GM12878 (cell line): Measurements from ENCODE around the gene SWI5. TPM values are rescaled to one million over a fixed set of nuclear protein-coding genes. Genes with fewer than 3 reads are reported as not detected.

Source experiments
- ATAC-seq: fragments of 200-7000 bp; cut with Tn5 transposase; 3 replicates; pipeline ENCODE4 v1.9.1; 2020; ENCODE audit warnings: mild to moderate bottlenecking, moderate library complexity
- BruUV-seq: library from RNA; stranded (reverse); fragments of 400-500 nt; replicated peaks from 2 replicates; lab custom pipeline; 2021; lab: Mats Ljungman, UMichigan
- CTCF ChIA-PET: fragments of 300-600 bp; sonication (Branson Sonifier 250); formaldehyde crosslinking; extraction: SDS; loops from one replicate; lab custom pipeline; 2021; ENCODE audit warnings: inconsistent platforms; lab: Yijun Ruan, JAX
- POLR2A ChIA-PET: fragments of 350-600 bp; formaldehyde crosslinking; extraction: SDS; loops from one replicate; lab custom pipeline; 2021; ENCODE audit warnings: inconsistent platforms; lab: Charles Lee
- RAD21 ChIA-PET: fragments of 300-600 bp; sonication (Branson Sonifier 250); formaldehyde crosslinking; loops from one replicate; lab custom pipeline; 2023; ENCODE audit warnings: antibody characterized with exemption; ENCODE audit not compliant: unreplicated experiment; lab: Charles Lee
- SMC1A ChIA-PET: fragments of 300-600 bp; sonication (Branson Sonifier 250); formaldehyde crosslinking; loops from one replicate; lab custom pipeline; 2023; ENCODE audit not compliant: unreplicated experiment, uncharacterized antibody; lab: Charles Lee
- DNase-seq: peaks from one replicate; pipeline ENCODE4 v3.0.0-alpha.2; 2011; ENCODE audit warnings: low read depth, low spot score
- FAIRE-seq: peaks from 3 replicates; lab custom pipeline; 2011; peaks lifted over from hg19 to GRCh38; lab: Jason Lieb, UNC
- H2AFZ ChIP-seq: 2 replicates; pipeline ENCODE4 v1.6.0; 2011; ENCODE audit warnings: low read depth, low read length, control low read depth; ENCODE audit not compliant: control insufficient read depth
- H3K27ac ChIP-seq: 2 replicates; pipeline ENCODE4 v1.5.1; 2011; ENCODE audit warnings: control low read depth; ENCODE audit not compliant: control insufficient read depth, insufficient read depth
- H3K27me3 ChIP-seq, 2 experiments: replicated peaks in 1 of 2; 2 replicates each; pipeline versions ENCODE4 v1.6.0 to v1.6.1; 2011; ENCODE audit warnings: low read length in 1 of 2; ENCODE audit not compliant: control insufficient read depth in 2 of 2, insufficient read depth in 2 of 2
- H3K36me3 ChIP-seq, 2 experiments: 2 replicates each; pipeline ENCODE4 v1.5.1; 2011; ENCODE audit warnings: low read length in 1 of 2; ENCODE audit not compliant: control insufficient read depth in 2 of 2, insufficient read depth in 2 of 2
- H3K4me1 ChIP-seq: 2 replicates; pipeline ENCODE4 v1.6.1; 2011; ENCODE audit warnings: mild to moderate bottlenecking, low read length, moderate library complexity, mixed read lengths; ENCODE audit not compliant: control insufficient read depth, insufficient read depth
- H3K4me2 ChIP-seq: 2 replicates; pipeline ENCODE4 v1.6.0; 2011; ENCODE audit warnings: control low read depth; ENCODE audit not compliant: control insufficient read depth, insufficient read depth
- H3K4me3 ChIP-seq: fragments of 200-600 bp; sonication (generic); 2 replicates; pipeline ENCODE4 v1.5.1; 2016
- H3K79me2 ChIP-seq: 2 replicates; pipeline ENCODE4 v1.6.0; 2011; ENCODE audit warnings: low read length; ENCODE audit not compliant: control insufficient read depth, insufficient read depth
- H3K9ac ChIP-seq: 2 replicates; pipeline ENCODE4 v1.8.0; 2011; ENCODE audit warnings: low read length, control low read depth, mixed read lengths; ENCODE audit not compliant: control insufficient read depth, insufficient read depth
- H3K9me3 ChIP-seq: replicated peaks from 3 replicates; pipeline ENCODE4 v1.5.1; 2011; ENCODE audit warnings: mild to moderate bottlenecking, low read length; ENCODE audit not compliant: control insufficient read depth, insufficient read depth
- H4K20me1 ChIP-seq: 2 replicates; pipeline ENCODE4 v1.6.0; 2011; ENCODE audit not compliant: control insufficient read depth, insufficient read depth
- BCL11A ChIP-seq: IDR thresholded peaks from 2 replicates; pipeline ENCODE4 v1.6.1; 2011; ENCODE audit warnings: low read depth, low read length
- BRCA1 ChIP-seq: IDR thresholded peaks from 2 replicates; pipeline ENCODE4 v1.6.1; 2011; ENCODE audit warnings: low read depth, low read length, improper control_type of control experiment
- CHD1 ChIP-seq: IDR thresholded peaks from 2 replicates; pipeline ENCODE4 v1.6.1; 2012; ENCODE audit warnings: low read depth, low read length, improper control_type of control experiment
- ETV6 ChIP-seq, 2 experiments: fragments of 450-650 bp in 1 of 2; IDR thresholded peaks in 1 of 2; conservative IDR thresholded peaks in 1 of 2; 2 replicates each; pipeline ENCODE4 v1.6.1; 2014; ENCODE audit warnings: antibody characterized with exemption in 1 of 2, borderline replicate concordance in 1 of 2, low read depth in 1 of 2, mild to moderate bottlenecking in 1 of 2, moderate library complexity in 1 of 2
- FOXK2 ChIP-seq: fragments of 450-650 bp; IDR thresholded peaks from 2 replicates; pipeline ENCODE4 v1.6.1; 2017; ENCODE audit warnings: mild to moderate bottlenecking, moderate library complexity
- NR2F1 ChIP-seq: fragments of 450-650 bp; conservative IDR thresholded peaks from 2 replicates; pipeline ENCODE4 v1.6.1; 2017; ENCODE audit warnings: mild to moderate bottlenecking
- PML ChIP-seq: IDR thresholded peaks from 2 replicates; pipeline ENCODE4 v1.6.1; 2012; ENCODE audit warnings: low read length, inconsistent platforms
- PRDM15 ChIP-seq: fragments of 450-650 bp; formaldehyde crosslinking; IDR thresholded peaks from 2 replicates; pipeline ENCODE4 v1.4.0; 2020; ENCODE audit warnings: mild to moderate bottlenecking, moderate library complexity
- RCOR1 ChIP-seq: conservative IDR thresholded peaks from 2 replicates; pipeline ENCODE4 v1.6.1; 2012; ENCODE audit warnings: low read depth, low read length, improper control_type of control experiment
- SP1 ChIP-seq: IDR thresholded peaks from one replicate; pipeline ENCODE4 v1.6.1; 2011; ENCODE audit warnings: low read depth, low read length
- ZSCAN29 ChIP-seq: fragments of 450-650 bp; IDR thresholded peaks from 2 replicates; pipeline ENCODE4 v1.6.1; 2017; ENCODE audit warnings: mild to moderate bottlenecking, moderate library complexity
- WGBS: methylation state at CpG from one replicate; pipeline ENCODE4 v1.1.6; 2016; ENCODE audit warnings: low lambda C conversion rate; ENCODE audit not compliant: insufficient replicate concordance, insufficient coverage; ENCODE audit errors: missing lambda C conversion rate; 5-methylcytosine and 5-hydroxymethylcytosine counted together
- in situ Hi-C: fragments of 300-500 bp; cut with MboI; formaldehyde crosslinking; loops from 9 replicates; pipeline ENCODE4 v1.14.3; 2018; ENCODE audit warnings: mixed read lengths
- intact Hi-C: fragments of 100-400 bp; cut with micrococcal nuclease; formaldehyde crosslinking; loops from one replicate; pipeline ENCODE4 v1.14.2; 2022; ENCODE audit not compliant: unreplicated experiment
- polyA plus RNA-seq, 11 experiments: library from polyadenylated mRNA; depleted of rRNA in 4 of 11; unstranded in 6 of 11; stranded (reverse) in 5 of 11; fragments of >200 nt; fragmentation: Nextera tagmentation in 4 of 11; fragmentation: Illumina TruSeq in 1 of 11; extraction: Ambion mirVana in 4 of 11; extraction: Trizol in 1 of 11; gene quantifications; 1 replicate in 1 of 11; 2 replicates in 10 of 11; pipeline versions ENCODE4 v1.2.1 to v1.2.3, GENCODE V29; 2011 to 2016; ENCODE audit warnings: inconsistent platforms in 2 of 11, missing spikeins in 2 of 11, low read depth in 1 of 11
- total RNA-seq, 4 experiments: library from RNA; depleted of rRNA in 3 of 4; stranded (reverse); fragments of >200 nt in 3 of 4; fragmentation: Illumina TruSeq in 1 of 4; extraction: Trizol in 1 of 4; gene quantifications; 2 replicates each; pipeline versions ENCODE4 v1.2.1 to v1.2.3, GENCODE V29; 2013 to 2021
- TF ChIP-seq, protein P1 (sequence below): fragments of 450-650 bp; IDR thresholded peaks from 2 replicates; pipeline ENCODE4 v1.6.1; 2016; ENCODE audit warnings: mild to moderate bottlenecking, moderate library complexity, borderline replicate concordance
- TF ChIP-seq, protein P2 (sequence below): IDR thresholded peaks from 2 replicates; pipeline ENCODE4 v1.6.1; 2012; ENCODE audit warnings: low read length, inconsistent platforms

Gene SWI5
- total and polyA plus RNA-seq, 10 of the 15 experiments (the other 5 are each of a cell fraction or from before 2014, with no cell fraction given) = 13.3 to 36.2 (median 18.1) TPM

DNA sequence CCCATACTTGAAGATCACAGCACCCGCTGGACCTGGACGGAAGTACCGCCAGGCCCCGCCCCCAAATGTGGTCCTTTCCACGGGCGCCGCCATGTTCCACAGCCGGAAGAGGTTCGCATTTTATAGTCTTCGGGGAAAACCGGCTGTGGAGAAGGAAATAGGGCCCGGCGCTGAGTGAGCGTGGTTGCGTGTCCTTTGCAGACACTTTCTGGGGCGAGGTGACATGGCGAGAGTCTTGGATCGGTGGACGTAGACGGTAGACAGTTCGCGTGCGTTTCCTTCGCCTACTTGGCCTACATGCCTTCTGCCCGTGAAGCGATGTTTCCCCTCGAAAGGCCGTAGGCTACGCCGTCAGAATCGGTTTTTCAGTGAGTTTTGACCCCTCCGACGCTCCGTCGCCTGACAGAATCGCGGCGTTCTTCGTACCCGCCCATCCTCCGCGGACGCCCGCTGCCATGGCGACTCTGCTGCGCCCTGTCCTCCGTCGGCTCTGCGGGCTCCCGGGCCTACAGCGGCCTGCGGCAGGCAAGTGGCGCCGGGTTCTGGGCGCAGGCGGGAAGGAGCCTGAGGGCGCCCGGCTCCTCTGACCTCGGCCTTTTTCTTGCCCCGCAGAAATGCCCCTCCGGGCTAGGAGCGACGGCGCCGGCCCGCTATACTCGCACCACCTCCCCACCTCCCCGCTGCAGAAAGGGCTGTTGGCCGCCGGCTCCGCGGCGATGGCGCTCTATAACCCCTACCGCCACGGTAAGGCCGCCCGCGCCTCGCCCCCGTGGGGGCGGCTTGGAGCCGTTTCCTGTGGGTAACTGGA, 46.5 kb downstream of the SWI5 start, which contains the start of the genes COQ4 and TRUB2:
COQ4 (plus strand) TSS at position 436 of the 808 bp plus-strand sequence; CDS start at position 456, 20 bp downstream.
TRUB2 (minus strand) TSS at position 44 of the 808 bp plus-strand sequence; CDS start at position 5, 39 bp downstream.
- peak within 1 kb of the TSS; percentile 69 for H3K27ac ChIP-seq
- no peaks in the 10 kb centered on the region for H3K27me3 ChIP-seq
- 2% methylated on average over 80 of the region's 83 CpGs for WGBS
- peak; percentile 82 for DNase-seq
- H3K9me3 ChIP-seq = no peaks in the 10 kb centered on the region
- ATAC-seq = peak; percentile 96
- peak within 1 kb of the TSS; percentile 95 for H2AFZ ChIP-seq
- H3K4me2 ChIP-seq = peak within 1 kb of the TSS; percentile 87
- peaks cover 1 to 8% of the 10 kb centered on the region in 2 experiments for H3K36me3 ChIP-seq
- H3K9ac ChIP-seq = peak within 1 kb of the TSS; percentile 65
- ChIA-PET SMC1A (no interaction called here), RAD21 (no interaction called here), POLR2A (interaction anchor here (0.6 kb wide), 1 partner anchor 53 kb away, joined by 4 read pairs; no protein-coding TSS in a partner anchor), CTCF (interaction anchor here (0.7 to 2.6 kb wide), 4 partner anchors 8 to 40 kb away, joined by 3 to 6 read pairs (median 4); no protein-coding TSS in a partner anchor)
- peak within 1 kb of the TSS; percentile 96 for H3K4me3 ChIP-seq
- peaks cover 6% of the 10 kb centered on the region for H3K4me1 ChIP-seq
- no TSS peak for BruUV-seq
- FAIRE-seq = peak; percentile 91
- in situ Hi-C loops = no loop called here
- peaks cover 29% of the 10 kb centered on the region for H3K79me2 ChIP-seq
- no peaks in the 10 kb centered on the region for H4K20me1 ChIP-seq
- intact Hi-C loops = loop anchor here (1.0 kb wide), 2 partner anchors 18 to 46 kb away; partner anchors contain the start of genes GOLGA2, SLC27A4 and SWI5
- peak; percentile 82 for TF ChIP-seq SP1
- TF ChIP-seq FOXK2 = peak; percentile 79
- TF ChIP-seq, protein P1, sequence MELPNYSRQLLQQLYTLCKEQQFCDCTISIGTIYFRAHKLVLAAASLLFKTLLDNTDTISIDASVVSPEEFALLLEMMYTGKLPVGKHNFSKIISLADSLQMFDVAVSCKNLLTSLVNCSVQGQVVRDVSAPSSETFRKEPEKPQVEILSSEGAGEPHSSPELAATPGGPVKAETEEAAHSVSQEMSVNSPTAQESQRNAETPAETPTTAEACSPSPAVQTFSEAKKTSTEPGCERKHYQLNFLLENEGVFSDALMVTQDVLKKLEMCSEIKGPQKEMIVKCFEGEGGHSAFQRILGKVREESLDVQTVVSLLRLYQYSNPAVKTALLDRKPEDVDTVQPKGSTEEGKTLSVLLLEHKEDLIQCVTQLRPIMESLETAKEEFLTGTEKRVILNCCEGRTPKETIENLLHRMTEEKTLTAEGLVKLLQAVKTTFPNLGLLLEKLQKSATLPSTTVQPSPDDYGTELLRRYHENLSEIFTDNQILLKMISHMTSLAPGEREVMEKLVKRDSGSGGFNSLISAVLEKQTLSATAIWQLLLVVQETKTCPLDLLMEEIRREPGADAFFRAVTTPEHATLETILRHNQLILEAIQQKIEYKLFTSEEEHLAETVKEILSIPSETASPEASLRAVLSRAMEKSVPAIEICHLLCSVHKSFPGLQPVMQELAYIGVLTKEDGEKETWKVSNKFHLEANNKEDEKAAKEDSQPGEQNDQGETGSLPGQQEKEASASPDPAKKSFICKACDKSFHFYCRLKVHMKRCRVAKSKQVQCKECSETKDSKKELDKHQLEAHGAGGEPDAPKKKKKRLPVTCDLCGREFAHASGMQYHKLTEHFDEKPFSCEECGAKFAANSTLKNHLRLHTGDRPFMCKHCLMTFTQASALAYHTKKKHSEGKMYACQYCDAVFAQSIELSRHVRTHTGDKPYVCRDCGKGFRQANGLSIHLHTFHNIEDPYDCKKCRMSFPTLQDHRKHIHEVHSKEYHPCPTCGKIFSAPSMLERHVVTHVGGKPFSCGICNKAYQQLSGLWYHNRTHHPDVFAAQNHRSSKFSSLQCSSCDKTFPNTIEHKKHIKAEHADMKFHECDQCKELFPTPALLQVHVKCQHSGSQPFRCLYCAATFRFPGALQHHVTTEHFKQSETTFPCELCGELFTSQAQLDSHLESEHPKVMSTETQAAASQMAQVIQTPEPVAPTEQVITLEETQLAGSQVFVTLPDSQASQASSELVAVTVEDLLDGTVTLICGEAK = peak; percentile 99
- TF ChIP-seq, protein P2, sequence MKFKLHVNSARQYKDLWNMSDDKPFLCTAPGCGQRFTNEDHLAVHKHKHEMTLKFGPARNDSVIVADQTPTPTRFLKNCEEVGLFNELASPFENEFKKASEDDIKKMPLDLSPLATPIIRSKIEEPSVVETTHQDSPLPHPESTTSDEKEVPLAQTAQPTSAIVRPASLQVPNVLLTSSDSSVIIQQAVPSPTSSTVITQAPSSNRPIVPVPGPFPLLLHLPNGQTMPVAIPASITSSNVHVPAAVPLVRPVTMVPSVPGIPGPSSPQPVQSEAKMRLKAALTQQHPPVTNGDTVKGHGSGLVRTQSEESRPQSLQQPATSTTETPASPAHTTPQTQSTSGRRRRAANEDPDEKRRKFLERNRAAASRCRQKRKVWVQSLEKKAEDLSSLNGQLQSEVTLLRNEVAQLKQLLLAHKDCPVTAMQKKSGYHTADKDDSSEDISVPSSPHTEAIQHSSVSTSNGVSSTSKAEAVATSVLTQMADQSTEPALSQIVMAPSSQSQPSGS = no peak; the same call in 1 of the 2 replicates
- peak; percentile 38 for TF ChIP-seq NR2F1
- no peak for TF ChIP-seq BCL11A
- TF ChIP-seq PRDM15 (CRISPR knock-in tag) = no peak
- peak; percentile 96 for TF ChIP-seq ZSCAN29
- 0 out of 4 replicates have a peak, but pooled peaks of 1 of the 2 experiments have one; percentile 19 for TF ChIP-seq ETV6 (conservative IDR thresholded peaks at IDR 0.05 in 1 of 2, IDR thresholded peaks at IDR 0.05 in 1 of 2; ENCODE audit: borderline replicate concordance in 1 of 2, low read depth in 1 of 2)
- peak; percentile 57; the same call in 1 of the 2 replicates for TF ChIP-seq CHD1
- TF ChIP-seq PML = peak; percentile 9; the same call in 1 of the 2 replicates
- TF ChIP-seq BRCA1 = no peak
- peak; percentile 32; the same call in 1 of the 2 replicates for TF ChIP-seq RCOR1
